Loucy (cell line): ENCODE data around the gene CCDC12.

Experiments used
- H2AFZ ChIP-seq: fragments of 200-600 bp; sonication (generic); 2 replicates; pipeline ENCODE4 v1.6.0; 2016; ENCODE audit warnings: antibody characterized with exemption, mild to moderate bottlenecking, low read length, moderate library complexity
- H3F3A ChIP-seq: fragments of 200-600 bp; 2 replicates; pipeline ENCODE4 v1.6.0; 2016; ENCODE audit warnings: antibody characterized with exemption, low read depth, mild to moderate bottlenecking
- H3K27me3 ChIP-seq: fragments of 200-600 bp; sonication (generic); 2 replicates; pipeline ENCODE4 v1.6.1; 2014; ENCODE audit warnings: low read length, mild to moderate bottlenecking; ENCODE audit not compliant: insufficient read depth, poor library complexity, severe bottlenecking
- H3K36me3 ChIP-seq: fragments of 200-600 bp; sonication (generic); 2 replicates; pipeline ENCODE4 v1.6.1; 2016; ENCODE audit warnings: low read length; ENCODE audit not compliant: insufficient read depth
- H3K4me1 ChIP-seq: fragments of 200-600 bp; sonication (generic); 2 replicates; pipeline ENCODE4 v1.5.1; 2014; ENCODE audit warnings: low read length, mild to moderate bottlenecking; ENCODE audit not compliant: insufficient read depth, poor library complexity, severe bottlenecking
- H3K4me2 ChIP-seq: fragments of 200-600 bp; sonication (generic); 2 replicates; pipeline ENCODE4 v1.6.0; 2014; ENCODE audit warnings: antibody characterized with exemption, low read length, low read depth, mild to moderate bottlenecking; ENCODE audit not compliant: poor library complexity, severe bottlenecking
- H3K4me3 ChIP-seq: fragments of 200-600 bp; sonication (generic); 2 replicates; pipeline ENCODE4 v1.5.1; 2014; ENCODE audit warnings: low read length, mild to moderate bottlenecking, mixed read lengths; ENCODE audit not compliant: poor library complexity, severe bottlenecking
- H3K79me2 ChIP-seq: fragments of 200-600 bp; sonication (generic); 2 replicates; pipeline ENCODE4 v1.6.1; 2014; ENCODE audit warnings: low read length; ENCODE audit not compliant: insufficient read depth
- H3K9ac ChIP-seq: fragments of 200-600 bp; sonication (generic); 2 replicates; pipeline ENCODE4 v1.6.0; 2014; ENCODE audit warnings: mild to moderate bottlenecking, low read depth, low read length, moderate library complexity; ENCODE audit not compliant: poor library complexity, severe bottlenecking
- H3K9me2 ChIP-seq: fragments of 200-600 bp; sonication (generic); replicated peaks from 2 replicates; pipeline ENCODE4 v1.6.1; 2016; ENCODE audit warnings: low read depth, low read length, mixed read lengths
- H3K9me3 ChIP-seq: fragments of 200-600 bp; sonication (generic); 2 replicates; pipeline ENCODE4 v1.6.1; 2014; ENCODE audit warnings: mild to moderate bottlenecking, antibody characterized with exemption, low read length, low read depth; ENCODE audit not compliant: insufficient read depth
- H4K20me1 ChIP-seq: fragments of 200-600 bp; sonication (generic); 2 replicates; pipeline ENCODE4 v1.6.0; 2014; ENCODE audit warnings: antibody characterized with exemption, low read length, mild to moderate bottlenecking; ENCODE audit not compliant: insufficient read depth, poor library complexity, severe bottlenecking
- CTCF ChIP-seq: fragments of 200-600 bp; sonication (generic); conservative IDR thresholded peaks from 2 replicates; pipeline ENCODE4 v1.5.1; 2014; ENCODE audit warnings: mild to moderate bottlenecking, antibody characterized with exemption, low read length
- EZH2phosphoT487 ChIP-seq: fragments of 200-600 bp; IDR thresholded peaks from 2 replicates; pipeline ENCODE4 v1.6.1; 2018; ENCODE audit warnings: antibody characterized with exemption, mild to moderate bottlenecking, moderate library complexity, borderline replicate concordance

Gene CCDC12

GRCh38 chr3:46939578-46940445 is 36.7 kb downstream of the CCDC12 start:
- Histone ChIP-seq H4K20me1 (peaks cover 10% of the 10 kb centered on the region), H3F3A (no peaks in the 10 kb centered on the region), H3K79me2 (peaks cover 100% of the 10 kb centered on the region), H3K9me2 (no peaks in the 10 kb centered on the region), H2AFZ (no peak overlapping the region), H3K36me3 (peaks cover 70% of the 10 kb centered on the region; the same call in 1 of the 2 replicates), H3K9ac (no peak overlapping the region), H3K4me2 (no peak overlapping the region), H3K4me3 (no peak overlapping the region), H3K27me3 (no peaks in the 10 kb centered on the region), H3K4me1 (peaks cover 6% of the 10 kb centered on the region), H3K9me3 (no peaks in the 10 kb centered on the region)
- TF ChIP-seq CTCF = no peak
- no peak for TF ChIP-seq EZH2phosphoT487

GRCh38 chr3:46938118-46938517 is 38.4 kb downstream of the CCDC12 start:
- peaks cover 99% of the 10 kb centered on the region for H3K79me2 ChIP-seq
- TF ChIP-seq EZH2phosphoT487 (no peak), CTCF (no peak)
- H3K9me2 ChIP-seq = no peaks in the 10 kb centered on the region
- no peaks in the 10 kb centered on the region for H3K9me3 ChIP-seq
- peaks cover 18% of the 10 kb centered on the region for H3K4me1 ChIP-seq
- no peak overlapping the region for H3K9ac ChIP-seq
- H4K20me1 ChIP-seq = peaks cover 10% of the 10 kb centered on the region
- H3K36me3 ChIP-seq = peaks cover 75% of the 10 kb centered on the region; the same call in 1 of the 2 replicates
- no peaks in the 10 kb centered on the region for H3F3A ChIP-seq
- H3K4me2 ChIP-seq = no peak overlapping the region
- H3K4me3 ChIP-seq = no peak overlapping the region
- H2AFZ ChIP-seq = no peak overlapping the region
- no peaks in the 10 kb centered on the region for H3K27me3 ChIP-seq

- Histone ChIP-seq H3K36me3 (peaks cover 67% of the 10 kb centered on the region; the same call in 1 of the 2 replicates), H4K20me1 (peaks cover 3% of the 10 kb centered on the region), H3K4me3 (no peak overlapping the region), H3K4me1 (peaks cover 31% of the 10 kb centered on the region), H3K9ac (no peak overlapping the region), H3K4me2 (no peak overlapping the region), H2AFZ (no peak overlapping the region), H3K9me3 (no peaks in the 10 kb centered on the region), H3K9me2 (no peaks in the 10 kb centered on the region), H3F3A (0 out of 2 replicates have a peak, but pooled peaks cover 6% of the 10 kb centered on the region), H3K27me3 (no peaks in the 10 kb centered on the region), H3K79me2 (peaks cover 99% of the 10 kb centered on the region)
- TF ChIP-seq CTCF = no peak
- TF ChIP-seq EZH2phosphoT487 = no peak
These were observed 39.8 kb downstream of the CCDC12 start for GRCh38 chr3:46936733-46937250.
